ENCODE measurements around the gene CRTC2.

The CRTC2 gene

GRCh38 chr1:153970346-153970745, 11.9 kb upstream of the CRTC2 start:
- no peak for DNase-seq

- no peak for DNase-seq
Observed at GRCh38 chr1:153968972-153969371, 10.6 kb upstream of the CRTC2 start.

- no peak for DNase-seq
Observed at GRCh38 chr1:153968408-153968807, 10.0 kb upstream of the CRTC2 start.

- DNase-seq: no peak
Observed at GRCh38 chr1:153968000-153968363, 9.6 kb upstream of the CRTC2 start.

- peak; percentile 97 for DNase-seq
Observed at GRCh38 chr1:153967107-153967999, 8.9 kb upstream of the CRTC2 start, which contains the start of gene CREB3L4. CREB3L4 (plus strand) TSS chr1:153967902; CDS start chr1:153968526, 624 bp downstream.

GRCh38 chr1:153963850-153964331, 5.5 kb upstream of the CRTC2 start:
- peak; percentile 93 for DNase-seq

- peak; percentile 96 for DNase-seq
Observed at GRCh38 chr1:153963030-153963849, 4.8 kb upstream of the CRTC2 start, which contains the start of gene SLC39A1. SLC39A1 (minus strand) TSS chr1:153963537; CDS start chr1:153962715, 822 bp downstream.

GRCh38 chr1:153962088-153963029, 3.9 kb upstream of the CRTC2 start:
- peak; percentile 22 for DNase-seq

GRCh38 chr1:153961421-153961820, 3.0 kb upstream of the CRTC2 start:
- no peak for DNase-seq

GRCh38 chr1:153960206-153960605, 1.8 kb upstream of the CRTC2 start:
- DNase-seq: no peak

- no peak for DNase-seq
Observed at GRCh38 chr1:153959454-153959853, 1.0 kb upstream of the CRTC2 start.

GRCh38 chr1:153958961-153959260, 499 bp upstream of the CRTC2 start:
- no peak for DNase-seq

GRCh38 chr1:153957744-153958110, 685 bp downstream of the CRTC2 start:
- DNase-seq: no peak

- DNase-seq: no peak
Observed at GRCh38 chr1:153956997-153957715, 1.3 kb downstream of the CRTC2 start.

GRCh38 chr1:153954826-153955225, 3.6 kb downstream of the CRTC2 start:
- no peak for DNase-seq

GRCh38 chr1:153953859-153954365, 4.5 kb downstream of the CRTC2 start:
- DNase-seq: no peak

- no peak for DNase-seq
Observed at GRCh38 chr1:153951801-153952200, 6.6 kb downstream of the CRTC2 start.

GRCh38 chr1:153951183-153951582, 7.2 kb downstream of the CRTC2 start:
- DNase-seq: no peak

GRCh38 chr1:153946622-153947241, 11.7 kb downstream of the CRTC2 start, which contains the start of gene DENND4B:
DENND4B (minus strand) TSS chr1:153946718; CDS start chr1:153944374, 2,344 bp downstream.
- DNase-seq: peak; percentile 61

GRCh38 chr1:153945795-153946621, 12.4 kb downstream of the CRTC2 start:
- DNase-seq: peak; percentile 70
